GM12875 (cell line): ENCODE results near the gene ITPRIPL2.

Source experiments
- H3K4me3 ChIP-seq: one replicate; pipeline ENCODE4 v1.5.1; 2011; ENCODE audit warnings: low read depth, low read length, control low read depth
- TF ChIP-seq, protein P1 (sequence below): IDR thresholded peaks from 2 replicates; pipeline ENCODE4 v1.5.1; 2011; ENCODE audit warnings: low read depth, mild to moderate bottlenecking, control low read depth, inconsistent platforms, low read length, moderate library complexity, borderline replicate concordance; ENCODE audit not compliant: insufficient read depth

The ITPRIPL2 gene

DNA sequence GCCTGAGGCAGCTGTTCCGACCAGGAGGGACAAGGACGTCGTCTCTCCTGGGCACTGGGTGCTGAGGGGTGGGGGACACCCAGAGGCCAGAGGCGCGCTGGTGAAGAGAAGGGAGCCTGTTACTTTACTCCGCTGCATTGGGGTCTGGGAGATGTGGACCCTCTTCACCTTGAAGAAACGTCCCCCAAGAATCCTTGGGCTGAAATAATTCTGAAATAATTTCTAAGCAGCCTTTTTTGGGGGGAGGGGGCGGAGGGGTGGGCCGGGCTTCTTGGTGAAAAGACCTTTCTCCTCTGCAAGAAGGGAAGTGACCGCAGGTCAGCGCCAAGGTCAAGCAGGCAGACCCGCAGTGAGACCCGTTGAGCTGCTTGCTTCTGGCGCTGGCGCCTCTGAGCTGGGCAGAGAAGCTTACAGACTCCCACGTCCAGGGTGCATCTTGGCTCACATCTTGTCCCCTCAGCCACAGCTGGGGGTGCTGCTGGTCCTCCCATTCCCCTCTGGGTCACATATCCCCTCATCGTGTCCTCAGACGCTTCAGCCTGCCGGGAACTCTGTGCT lies 55.4 kb downstream of the ITPRIPL2 start:
- H3K4me3 ChIP-seq = no peak overlapping the region
- TF ChIP-seq, protein P1, sequence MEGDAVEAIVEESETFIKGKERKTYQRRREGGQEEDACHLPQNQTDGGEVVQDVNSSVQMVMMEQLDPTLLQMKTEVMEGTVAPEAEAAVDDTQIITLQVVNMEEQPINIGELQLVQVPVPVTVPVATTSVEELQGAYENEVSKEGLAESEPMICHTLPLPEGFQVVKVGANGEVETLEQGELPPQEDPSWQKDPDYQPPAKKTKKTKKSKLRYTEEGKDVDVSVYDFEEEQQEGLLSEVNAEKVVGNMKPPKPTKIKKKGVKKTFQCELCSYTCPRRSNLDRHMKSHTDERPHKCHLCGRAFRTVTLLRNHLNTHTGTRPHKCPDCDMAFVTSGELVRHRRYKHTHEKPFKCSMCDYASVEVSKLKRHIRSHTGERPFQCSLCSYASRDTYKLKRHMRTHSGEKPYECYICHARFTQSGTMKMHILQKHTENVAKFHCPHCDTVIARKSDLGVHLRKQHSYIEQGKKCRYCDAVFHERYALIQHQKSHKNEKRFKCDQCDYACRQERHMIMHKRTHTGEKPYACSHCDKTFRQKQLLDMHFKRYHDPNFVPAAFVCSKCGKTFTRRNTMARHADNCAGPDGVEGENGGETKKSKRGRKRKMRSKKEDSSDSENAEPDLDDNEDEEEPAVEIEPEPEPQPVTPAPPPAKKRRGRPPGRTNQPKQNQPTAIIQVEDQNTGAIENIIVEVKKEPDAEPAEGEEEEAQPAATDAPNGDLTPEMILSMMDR = no peak

DNA sequence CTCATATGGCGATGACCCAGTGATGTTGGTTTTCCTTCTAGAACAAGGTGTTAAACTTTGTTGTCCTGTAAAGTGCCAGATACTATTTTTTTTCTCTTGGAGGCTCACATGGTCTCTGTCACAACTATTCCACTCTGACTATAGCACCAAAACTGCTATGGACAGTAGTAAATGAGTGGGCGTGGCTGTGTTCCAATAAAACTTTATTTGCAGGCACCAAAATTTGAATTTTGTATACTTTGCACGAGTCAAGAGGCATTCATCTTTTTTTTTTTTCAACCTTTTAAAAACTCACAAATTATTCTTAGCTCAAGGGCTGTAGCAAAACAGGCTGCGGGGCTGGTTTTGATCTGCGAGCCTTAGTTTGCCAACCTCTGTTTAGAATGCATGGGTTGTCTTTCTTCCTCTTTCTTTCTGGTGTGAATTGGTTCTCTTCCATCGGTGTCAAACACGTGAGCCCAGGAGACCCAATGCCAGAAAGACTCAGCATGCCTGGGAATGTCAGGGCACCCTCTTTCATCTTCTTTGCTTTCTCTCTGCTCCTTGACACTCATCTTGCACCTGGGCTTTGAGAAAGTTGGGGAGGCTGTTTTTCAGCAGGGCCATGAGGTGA lies 56.4 kb downstream of the ITPRIPL2 start:
- H3K4me3 ChIP-seq = no peak overlapping the region
- TF ChIP-seq, protein P1 = no peak
